D341Med (cell line): ENCODE data around the gene NAGLU.
A peak's percentile ranks its signal among the peaks of the same experiment; 100 is the strongest.
"Not testable (repeated sequence)": the region's sequence is repeated elsewhere in the genome, so short reads cannot be mapped to it uniquely, and the experiment has no call there.

ENCODE experiments used
- DNase-seq: peaks from one replicate; pipeline ENCODE4 v3.0.0; 2012; ENCODE audit warnings: low spot score

Gene NAGLU

DNA sequence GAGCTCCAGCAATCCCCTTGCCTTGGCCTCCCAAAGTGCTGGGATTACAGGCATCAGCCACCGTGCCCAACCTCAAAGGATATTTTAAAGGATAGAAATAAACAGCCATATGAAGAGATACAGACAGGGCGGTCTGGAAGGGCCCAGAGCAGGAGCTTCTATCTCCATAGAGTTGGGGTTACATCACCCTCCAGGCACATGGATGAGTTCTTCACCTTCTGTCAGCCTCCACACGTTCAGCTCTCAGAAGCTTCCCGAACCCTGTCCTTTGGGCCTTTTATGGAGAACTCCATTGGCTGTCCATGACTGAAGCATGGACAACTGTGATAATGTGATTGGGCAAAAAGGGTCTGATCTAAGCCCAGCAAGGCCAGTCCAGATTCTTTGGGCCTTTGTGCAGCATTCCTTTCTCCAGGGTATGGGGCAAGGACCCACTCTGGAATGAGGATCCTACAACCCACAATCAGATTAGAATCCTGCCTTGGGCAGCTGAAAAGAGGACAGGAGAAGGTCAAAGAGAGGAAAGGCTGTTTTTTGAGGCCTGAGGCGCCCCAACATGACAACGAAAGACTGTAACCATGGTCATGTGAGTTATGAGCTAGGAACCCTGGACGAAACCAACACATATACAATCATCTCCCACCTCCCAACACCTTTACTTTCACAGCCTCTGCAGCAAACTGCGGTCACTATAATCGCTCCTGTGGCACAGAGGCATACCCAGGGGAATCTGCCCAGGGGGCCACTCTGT, 9.9 kb downstream of the NAGLU start:
- not testable (repeated sequence) for DNase-seq

- DNase-seq, result no peak
Measured at GRCh38 chr17:42547001-42547461, 11.0 kb downstream of the NAGLU start.

- DNase-seq, result no peak
Measured at GRCh38 chr17:42547698-42548069, 11.6 kb downstream of the NAGLU start.

DNA sequence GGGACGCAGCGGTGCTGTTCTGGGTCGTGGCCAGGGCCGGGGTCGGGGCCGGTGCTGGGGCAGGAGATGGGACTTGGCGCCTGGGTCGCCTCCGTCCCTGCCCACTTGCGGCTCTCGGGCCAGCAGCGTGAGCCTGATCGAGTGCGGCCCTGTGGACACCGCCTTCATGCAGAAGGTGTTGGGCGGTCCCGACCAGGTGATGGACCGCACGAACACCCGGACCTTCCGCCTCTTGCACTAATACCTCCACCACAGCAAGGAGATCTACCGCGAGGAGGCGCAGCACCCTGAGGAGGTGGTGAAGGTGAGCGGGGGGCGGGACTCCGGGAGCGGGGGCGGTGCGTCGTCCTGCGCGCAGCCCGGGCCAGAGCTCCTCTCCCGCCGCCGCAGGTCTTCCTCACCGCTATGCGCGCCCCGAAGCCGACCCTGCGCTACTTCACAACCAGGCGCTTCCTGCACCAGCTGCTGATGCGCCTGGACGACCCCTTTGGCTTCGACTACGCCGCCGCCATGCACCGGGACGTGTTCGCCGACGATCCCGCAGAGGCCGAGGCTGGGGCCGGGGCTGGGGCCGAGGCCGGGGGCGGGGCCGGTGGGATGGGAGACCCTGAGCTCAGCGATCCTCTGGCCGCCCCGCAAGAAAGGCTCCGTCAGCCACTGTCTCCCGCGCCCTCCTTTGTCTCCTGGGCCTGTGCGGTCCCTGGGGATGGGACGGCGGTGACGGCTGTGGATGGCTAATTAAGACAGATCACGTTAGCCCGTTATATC, 12.2 kb downstream of the NAGLU start:
- DNase-seq, result peak; percentile 95

DNA sequence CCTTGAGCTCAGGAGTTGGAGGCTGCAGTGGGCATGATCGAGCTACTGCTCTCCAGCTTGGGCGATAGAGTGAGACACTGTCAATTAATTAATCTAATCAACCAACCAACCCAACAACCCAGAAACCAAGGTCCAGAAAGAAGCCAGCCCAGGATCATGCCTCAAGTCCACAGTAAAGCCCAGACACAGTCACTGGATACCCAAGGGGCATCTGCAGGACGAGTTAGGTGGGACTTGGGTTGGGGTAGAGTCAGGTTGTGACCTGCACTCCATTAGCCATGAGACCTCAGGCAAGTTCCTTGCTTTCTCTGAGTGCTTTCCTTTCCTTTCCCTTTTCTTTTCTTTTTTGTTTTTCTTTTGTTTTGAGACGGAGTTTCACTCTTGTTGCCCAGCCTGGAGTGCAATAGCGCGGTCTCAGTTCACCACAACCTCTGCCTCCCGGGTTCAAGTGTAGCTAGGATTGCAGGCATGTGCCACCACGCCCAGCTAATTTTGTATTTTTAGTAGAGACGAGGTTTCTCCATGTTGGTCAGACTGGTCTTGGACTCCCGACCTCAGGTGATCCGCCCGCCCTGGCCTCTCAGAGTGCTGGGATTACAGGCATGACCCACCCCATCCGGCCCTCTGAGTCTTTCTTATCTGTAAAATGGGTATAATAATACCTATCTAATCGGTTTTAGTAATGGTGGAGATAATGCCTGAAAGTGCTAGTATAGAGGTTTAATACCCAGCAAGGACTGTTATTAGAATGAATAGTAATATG, 13.1 kb downstream of the NAGLU start:
- no peak for DNase-seq

GRCh38 chr17:42552736-42553135, 16.7 kb downstream of the NAGLU start, which contains the start of gene HSD17B1:
Gene HSD17B1, plus strand, starts transcription at chr17:42552923. Its CDS starts 11 bp downstream, at chr17:42552934.
- DNase-seq, result not testable (repeated sequence)

DNA sequence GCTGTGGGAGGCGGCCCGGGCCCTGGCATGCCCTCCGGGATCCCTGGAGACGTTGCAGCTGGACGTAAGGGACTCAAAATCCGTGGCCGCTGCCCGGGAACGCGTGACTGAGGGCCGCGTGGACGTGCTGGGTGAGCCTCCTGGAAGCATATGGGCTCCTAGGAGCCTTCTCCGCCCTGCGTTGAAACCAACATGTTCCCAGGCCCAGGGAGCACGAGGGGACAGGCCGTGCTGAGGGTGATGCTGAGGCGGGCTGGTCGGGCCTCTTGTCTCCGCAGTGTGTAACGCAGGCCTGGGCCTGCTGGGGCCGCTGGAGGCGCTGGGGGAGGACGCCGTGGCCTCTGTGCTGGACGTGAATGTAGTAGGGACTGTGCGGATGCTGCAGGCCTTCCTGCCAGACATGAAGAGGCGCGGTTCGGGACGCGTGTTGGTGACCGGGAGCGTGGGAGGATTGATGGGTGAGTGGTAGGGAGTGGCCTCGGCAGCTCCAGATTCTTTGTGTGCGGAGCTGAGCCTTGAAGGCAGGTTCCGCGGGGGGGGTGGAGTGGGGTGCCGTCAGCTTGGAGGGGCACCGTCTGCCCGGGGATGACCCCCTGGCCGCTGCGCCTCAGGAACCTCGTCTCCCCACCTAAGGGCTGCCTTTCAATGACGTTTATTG, 17.2 kb downstream of the NAGLU start:
- DNase-seq, result no peak

DNA sequence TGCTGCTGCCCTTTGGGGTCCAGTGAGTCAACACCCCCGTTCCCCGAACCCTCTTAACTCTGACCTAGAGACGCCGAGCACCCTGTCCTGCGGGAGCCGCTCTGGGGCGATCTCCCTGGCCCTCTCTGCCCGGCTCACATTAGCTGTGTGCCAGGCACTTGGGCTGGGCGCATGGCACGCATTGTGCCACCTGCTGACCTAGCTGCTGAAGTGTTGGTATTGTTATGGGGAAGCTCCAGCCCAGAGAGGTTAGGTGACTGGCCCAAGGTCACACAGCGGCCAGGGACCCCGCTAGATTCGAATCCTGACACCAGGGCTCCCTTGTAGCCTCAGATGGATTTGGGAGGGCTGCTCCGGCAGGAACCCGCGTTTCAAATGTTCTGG, 17.8 kb downstream of the NAGLU start:
- DNase-seq, result peak; percentile 50

- peak; percentile 95 for DNase-seq
Measured at GRCh38 chr17:42554250-42555121, 18.4 kb downstream of the NAGLU start.

DNA sequence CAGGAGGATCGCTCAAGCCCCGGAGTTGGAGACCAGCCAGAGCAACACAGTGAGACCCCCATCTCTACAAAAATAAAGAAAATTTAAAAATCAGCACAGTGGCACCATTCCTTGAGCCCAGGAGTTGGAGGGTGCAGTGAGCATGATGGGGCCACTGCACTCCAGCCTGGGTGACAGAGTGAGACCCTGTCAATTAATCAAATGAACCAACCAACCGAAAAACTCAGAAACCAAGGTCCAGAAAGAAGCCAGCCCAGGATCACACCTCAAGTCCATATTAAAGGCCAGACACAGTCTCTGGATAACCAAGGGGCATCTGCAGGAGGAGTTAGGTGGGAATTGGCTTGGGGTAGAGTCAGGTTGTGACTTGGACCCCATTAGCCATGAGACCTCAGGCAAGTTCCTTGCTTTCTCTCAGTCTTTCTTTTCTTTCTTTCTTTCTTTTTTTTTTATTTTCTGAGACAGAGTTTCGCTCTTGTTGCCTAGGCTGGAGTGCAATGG, 19.1 kb downstream of the NAGLU start:
- no peak for DNase-seq

DNA sequence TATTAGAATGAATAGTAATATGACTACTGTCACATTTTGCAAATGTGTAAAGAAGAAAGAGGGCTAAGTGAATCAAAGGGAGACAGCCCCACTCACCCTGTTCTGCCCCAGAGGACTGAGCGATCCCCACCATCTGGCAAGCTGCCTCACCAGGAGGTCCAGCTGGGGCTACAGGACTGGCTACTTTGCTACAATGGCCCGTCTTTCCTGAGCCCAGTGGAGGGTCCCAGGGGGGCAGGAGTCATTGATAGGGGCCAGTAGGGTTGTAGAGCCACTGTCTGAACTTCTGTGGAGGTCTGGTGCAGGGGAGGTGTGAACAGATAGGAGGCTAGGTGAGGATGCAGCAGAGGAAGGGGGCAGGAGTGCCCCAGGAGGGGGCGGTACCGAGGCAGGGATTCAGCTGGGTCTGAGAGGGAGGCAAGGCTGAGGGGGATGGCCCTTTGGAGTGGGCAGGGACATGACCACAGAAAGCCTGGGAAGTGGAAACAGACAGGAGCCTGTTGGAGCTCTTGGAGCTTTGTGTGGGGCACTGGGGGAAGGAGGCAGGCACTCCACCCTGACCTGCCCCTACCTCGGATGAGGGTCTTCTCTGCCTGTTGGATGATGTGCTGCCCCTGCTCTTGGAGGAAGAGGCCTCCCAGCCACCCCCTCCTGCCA, 20.0 kb downstream of the NAGLU start:
- DNase-seq, result not testable (repeated sequence)

DNA sequence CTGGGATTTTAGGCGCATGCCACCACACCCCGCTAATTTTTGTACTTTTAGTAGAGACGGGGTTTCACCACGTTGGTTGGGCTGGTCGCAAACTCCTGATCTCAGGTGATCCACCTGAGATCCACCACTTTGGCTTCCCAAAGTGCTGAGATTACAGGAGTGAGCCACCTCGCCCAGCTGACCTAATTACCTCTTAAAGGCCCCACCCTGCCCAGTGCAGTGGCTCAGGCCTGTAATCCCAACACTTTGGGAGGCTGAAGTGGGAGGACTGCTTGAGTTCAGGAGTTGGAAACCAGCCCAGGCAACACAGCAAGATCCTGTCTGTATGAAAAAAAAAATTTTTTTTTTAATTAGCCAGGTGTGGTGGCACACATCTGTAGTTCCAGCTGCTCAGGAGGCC, 23.0 kb downstream of the NAGLU start:
- DNase-seq, result no peak

DNA sequence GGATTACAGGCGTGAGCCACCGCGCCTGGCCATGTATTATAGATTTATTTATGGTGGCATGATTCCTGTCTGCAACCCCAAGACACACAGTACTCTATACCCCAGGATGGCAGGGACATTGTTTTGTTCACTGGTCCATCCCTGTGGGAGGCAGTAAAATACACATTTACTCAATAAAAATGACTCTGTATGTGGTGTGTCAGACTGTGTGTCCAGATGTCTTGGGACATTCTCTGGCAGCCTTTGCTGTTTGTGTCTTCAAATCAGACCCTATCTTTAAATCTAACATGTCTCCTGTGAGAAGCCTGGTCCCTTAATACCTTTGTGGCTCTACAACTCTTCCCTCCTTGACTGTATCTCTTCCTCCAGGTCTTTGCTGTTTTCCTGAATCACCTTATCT, 24.2 kb downstream of the NAGLU start:
- DNase-seq, result no peak

- DNase-seq, result peak; percentile 99
Measured at GRCh38 chr17:42561897-42562387, 25.9 kb downstream of the NAGLU start, which contains the start of gene COASY. Gene COASY, plus strand, starts transcription at chr17:42562148. Its CDS starts 475 bp downstream, at chr17:42562623.

DNA sequence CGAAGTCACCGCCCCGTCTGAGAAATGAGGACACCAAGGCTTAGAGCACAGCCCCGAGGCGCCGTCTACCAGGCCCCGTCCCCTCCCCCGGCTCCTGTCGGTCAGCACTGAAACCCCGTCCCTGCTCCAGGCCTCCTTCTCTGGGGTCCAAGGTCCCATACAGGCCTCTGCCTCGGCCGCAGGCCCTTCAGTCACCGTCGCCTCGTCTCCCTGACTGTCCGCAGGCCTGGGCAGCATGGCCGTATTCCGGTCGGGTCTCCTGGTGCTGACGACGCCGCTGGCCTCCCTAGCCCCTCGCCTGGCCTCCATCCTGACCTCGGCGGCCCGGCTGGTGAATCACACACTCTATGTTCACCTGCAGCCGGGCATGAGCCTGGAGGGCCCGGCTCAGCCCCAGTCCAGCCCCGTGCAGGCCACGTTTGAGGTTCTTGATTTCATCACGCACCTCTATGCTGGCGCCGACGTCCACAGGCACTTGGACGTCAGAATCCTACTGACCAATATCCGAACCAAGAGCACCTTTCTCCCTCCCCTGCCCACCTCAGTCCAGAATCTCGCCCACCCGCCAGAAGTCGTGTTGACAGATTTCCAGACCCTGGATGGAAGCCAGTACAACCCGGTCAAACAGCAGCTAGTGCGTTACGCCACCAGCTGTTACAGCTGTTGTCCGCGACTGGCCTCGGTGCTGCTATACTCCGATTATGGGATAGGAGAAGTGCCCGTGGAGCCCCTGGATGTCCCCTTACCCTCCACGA, 26.5 kb downstream of the NAGLU start:
- DNase-seq, result no peak

DNA sequence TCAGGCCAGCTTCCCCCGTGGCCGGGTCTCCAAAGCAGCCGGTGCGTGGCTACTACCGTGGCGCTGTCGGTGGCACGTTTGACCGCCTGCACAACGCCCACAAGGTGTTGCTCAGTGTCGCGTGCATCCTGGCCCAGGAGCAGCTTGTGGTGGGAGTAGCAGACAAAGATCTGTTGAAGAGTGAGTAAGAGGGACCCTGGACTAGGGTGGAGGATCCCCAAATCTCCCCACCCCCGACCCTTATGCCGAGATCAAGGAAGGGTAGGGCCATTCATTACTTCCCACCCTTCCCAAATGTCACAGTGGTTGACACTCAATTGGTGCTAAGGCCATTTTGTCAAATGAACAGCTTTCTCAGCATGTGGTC, 27.1 kb downstream of the NAGLU start:
- DNase-seq, result no peak

DNA sequence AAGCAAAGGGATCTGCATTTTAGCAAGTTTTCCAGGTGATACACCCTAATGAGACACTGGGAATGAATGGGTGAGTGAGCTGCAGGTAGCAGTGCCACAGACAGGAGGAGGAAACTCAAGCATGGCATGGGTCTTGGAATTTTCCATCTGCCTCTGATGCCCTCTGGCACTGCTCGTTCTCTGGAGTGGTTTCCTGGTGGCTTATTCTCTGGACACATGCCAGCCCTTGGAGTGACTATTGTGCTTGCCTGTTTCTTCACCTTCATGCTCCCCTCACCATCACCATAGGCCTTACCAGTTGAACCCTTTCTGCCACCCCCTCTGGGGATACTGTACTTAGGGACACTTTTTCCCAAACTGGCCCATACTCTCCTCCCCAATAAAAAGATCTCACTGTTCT, 27.5 kb downstream of the NAGLU start:
- no peak for DNase-seq

DNA sequence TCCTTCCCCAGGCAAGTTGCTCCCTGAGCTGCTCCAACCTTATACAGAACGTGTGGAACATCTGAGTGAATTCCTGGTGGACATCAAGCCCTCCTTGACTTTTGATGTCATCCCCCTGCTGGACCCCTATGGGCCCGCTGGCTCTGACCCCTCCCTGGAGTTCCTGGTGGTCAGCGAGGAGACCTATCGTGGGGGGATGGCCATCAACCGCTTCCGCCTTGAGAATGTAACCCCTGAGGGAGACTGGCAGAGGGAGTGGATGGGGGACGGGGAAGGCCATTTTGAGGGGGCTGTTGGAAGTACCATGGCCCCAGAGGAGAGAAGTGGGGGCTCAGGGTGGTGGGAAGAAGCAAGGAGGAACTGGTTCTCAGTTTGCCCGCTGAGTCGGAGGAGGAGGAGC, 27.9 kb downstream of the NAGLU start:
- DNase-seq, result no peak

GRCh38 chr17:42564815-42565522, 28.9 kb downstream of the NAGLU start:
- DNase-seq, result no peak
